IMR-90 (cell line): Measurements from ENCODE around the gene EIF2S1. TPM values are rescaled to one million over a fixed set of nuclear protein-coding genes. Genes with fewer than 3 reads are reported as not detected.
"Not testable (repeated sequence)": the region's sequence is repeated elsewhere in the genome, so short reads cannot be mapped to it uniquely, and the experiment has no call there.

Experiments
- ATAC-seq: fragments of 200-7000 bp; cut with Tn5 transposase; 2 replicates; pipeline ENCODE4 v1.9.1; 2020; ENCODE audit warnings: low read depth, mild to moderate bottlenecking, moderate library complexity
- BruUV-seq: library from RNA; stranded (reverse); fragments of 400-500 nt; replicated peaks from 2 replicates; lab custom pipeline; 2021; lab: Mats Ljungman, UMichigan
- CTCF ChIA-PET: fragments of 300-600 bp; formaldehyde crosslinking; extraction: SDS; loops from one replicate; lab custom pipeline; 2021; ENCODE audit warnings: antibody characterized with exemption; lab: Yijun Ruan, JAX
- POLR2A ChIA-PET: fragments of 300-600 bp; sonication (Branson Sonifier 250); formaldehyde crosslinking; loops from one replicate; lab custom pipeline; 2022; ENCODE audit warnings: antibody characterized with exemption; ENCODE audit not compliant: unreplicated experiment; lab: Charles Lee
- DNase-seq: peaks from one replicate; pipeline ENCODE4 v3.0.0; 2013
- H2AFZ ChIP-seq: replicated peaks from 2 replicates; pipeline ENCODE3; 2013; ENCODE audit warnings: low read length, mild to moderate bottlenecking; ENCODE audit not compliant: poor library complexity
- H2AK5ac ChIP-seq: 2 replicates; pipeline ENCODE4 v1.6.1; 2013; ENCODE audit warnings: low read depth, low read length, inconsistent platforms
- H2AK9ac ChIP-seq: replicated peaks from 2 replicates; pipeline ENCODE3; 2013; ENCODE audit warnings: mild to moderate bottlenecking, low read depth, low read length, moderate library complexity; ENCODE audit not compliant: poor library complexity
- H2BK120ac ChIP-seq: 2 replicates; pipeline ENCODE4 v1.6.1; 2013; ENCODE audit warnings: low read depth, low read length, inconsistent platforms
- H2BK15ac ChIP-seq: 3 replicates; pipeline ENCODE4 v1.6.1; 2013; ENCODE audit warnings: low read depth, low read length, inconsistent platforms
- H2BK20ac ChIP-seq: 2 replicates; pipeline ENCODE4 v1.6.1; 2013; ENCODE audit warnings: low read depth, mild to moderate bottlenecking, inconsistent platforms, low read length, moderate library complexity
- H2BK5ac ChIP-seq: 2 replicates; pipeline ENCODE4 v1.6.1; 2013; ENCODE audit warnings: mild to moderate bottlenecking, low read depth, low read length, inconsistent platforms; ENCODE audit not compliant: poor library complexity, severe bottlenecking
- H3K14ac ChIP-seq: replicated peaks from 2 replicates; pipeline ENCODE4 v1.6.1; 2013; ENCODE audit warnings: low read depth, low read length, inconsistent platforms
- H3K18ac ChIP-seq: 2 replicates; pipeline ENCODE4 v1.6.1; 2013; ENCODE audit warnings: low read depth, low read length, control low read depth
- H3K23ac ChIP-seq: 2 replicates; pipeline ENCODE4 v1.6.1; 2013; ENCODE audit warnings: low read depth, low read length, inconsistent platforms
- H3K27ac ChIP-seq: 2 replicates; pipeline ENCODE4 v1.5.1; 2013; ENCODE audit warnings: mild to moderate bottlenecking, control low read depth, low read length; ENCODE audit not compliant: insufficient read depth
- H3K27me3 ChIP-seq: 2 replicates; pipeline ENCODE4 v1.6.1; 2013; ENCODE audit warnings: low read length; ENCODE audit not compliant: control insufficient read depth, insufficient read depth
- H3K36me3 ChIP-seq: 2 replicates; pipeline ENCODE4 v1.6.1; 2013; ENCODE audit warnings: low read length, mixed read lengths; ENCODE audit not compliant: control insufficient read depth, insufficient read depth
- H3K4ac ChIP-seq: 2 replicates; pipeline ENCODE4 v1.6.1; 2013; ENCODE audit warnings: low read depth, low read length, inconsistent platforms
- H3K4me1 ChIP-seq: 2 replicates; pipeline ENCODE4 v1.6.1; 2013; ENCODE audit warnings: low read length, mixed read lengths; ENCODE audit not compliant: control insufficient read depth, insufficient read depth
- H3K4me2 ChIP-seq: 2 replicates; pipeline ENCODE4 v1.6.1; 2013; ENCODE audit warnings: low read depth, mild to moderate bottlenecking, control low read depth, low read length, moderate library complexity
- H3K4me3 ChIP-seq: 2 replicates; pipeline ENCODE4 v1.5.1; 2013; ENCODE audit warnings: low read depth, mild to moderate bottlenecking, control low read depth, low read length, moderate library complexity; ENCODE audit not compliant: insufficient read depth
- H3K56ac ChIP-seq: 2 replicates; pipeline ENCODE4 v1.6.1; 2013; ENCODE audit warnings: low read length, inconsistent platforms; ENCODE audit not compliant: insufficient read depth; ENCODE audit errors: extremely low read depth
- H3K79me1 ChIP-seq, 2 experiments: 2 replicates each; pipeline ENCODE4 v1.6.1; 2013; ENCODE audit warnings: low read length in 2 of 2, inconsistent platforms in 1 of 2, low read depth in 1 of 2
- H3K9ac ChIP-seq: 2 replicates; pipeline ENCODE4 v1.6.1; 2013; ENCODE audit warnings: low read depth, low read length, control low read depth
- H3K9me1 ChIP-seq: 2 replicates; pipeline ENCODE4 v1.6.1; 2013; ENCODE audit warnings: low read length, inconsistent platforms; ENCODE audit not compliant: insufficient read depth
- H3K9me3 ChIP-seq: 2 replicates; pipeline ENCODE4 v1.6.1; 2013; ENCODE audit warnings: low read length; ENCODE audit not compliant: control insufficient read depth, insufficient read depth
- H4K20me1 ChIP-seq: 2 replicates; pipeline ENCODE4 v1.6.1; 2013; ENCODE audit warnings: low read length, inconsistent platforms; ENCODE audit not compliant: insufficient read depth
- H4K5ac ChIP-seq: 2 replicates; pipeline ENCODE4 v1.6.1; 2013; ENCODE audit warnings: mild to moderate bottlenecking, low read depth, low read length, control low read depth
- H4K8ac ChIP-seq, 2 experiments: 2 replicates each; pipeline ENCODE4 v1.6.1; 2013; ENCODE audit warnings: low read depth in 2 of 2, low read length in 2 of 2, control low read depth in 1 of 2, inconsistent platforms in 1 of 2
- H4K91ac ChIP-seq: 2 replicates; pipeline ENCODE4 v1.6.1; 2013; ENCODE audit warnings: low read depth, low read length, inconsistent platforms; ENCODE audit not compliant: insufficient read depth
- CTCF ChIP-seq: conservative IDR thresholded peaks from 2 replicates; pipeline ENCODE4 v1.5.1; 2012; ENCODE audit warnings: mild to moderate bottlenecking, low read depth, low read length, improper control_type of control experiment
- FOS ChIP-seq: fragments of 150-350 bp; IDR thresholded peaks from 2 replicates; pipeline ENCODE4 v1.6.1; 2016; ENCODE audit warnings: low read depth, low read length
- RAD21 ChIP-seq: IDR thresholded peaks from 2 replicates; pipeline ENCODE4 v1.6.1; 2012; ENCODE audit warnings: low read length, improper control_type of control experiment
- WGBS, 2 experiments: methylation state at CpG; one replicate each; pipeline versions ENCODE4 v1.1.5 to v1.1.7; 2013; ENCODE audit warnings: missing lambda C conversion rate in 2 of 2; ENCODE audit not compliant: insufficient read length in 1 of 2; ENCODE audit errors: extremely low coverage in 2 of 2; 5-methylcytosine and 5-hydroxymethylcytosine counted together
- dilution Hi-C: fragments of 300-500 bp; cut with HindIII; formaldehyde crosslinking; loops from one replicate; pipeline ENCODE4 v1.14.3; 2018; ENCODE audit warnings: low sequenced_read_pairs; ENCODE audit not compliant: unreplicated experiment
- in situ Hi-C: fragments of 300-500 bp; cut with MboI; formaldehyde crosslinking; loops from 3 replicates; pipeline ENCODE4 v1.14.3; 2019; ENCODE audit warnings: low sequenced_read_pairs, inconsistent platforms, mixed read lengths
- intact Hi-C: fragments of 100-400 bp; cut with micrococcal nuclease; formaldehyde crosslinking; loops from 2 replicates; pipeline ENCODE4 v1.10.0; 2022
- polyA plus RNA-seq, 3 experiments: library from polyadenylated mRNA; depleted of rRNA; stranded (reverse); fragments of >200 nt; gene quantifications; 2 replicates each; pipeline ENCODE4 v1.2.3, GENCODE V29; 2012; ENCODE audit warnings: low replicate concordance in 1 of 3
- total RNA-seq: library from RNA; depleted of rRNA; stranded (reverse); fragments of >200 nt; gene quantifications from 2 replicates; pipeline ENCODE4 v1.2.3, GENCODE V29; 2012

The EIF2S1 gene
- total and polyA plus RNA-seq, 2 of the 4 experiments (the other 2 are of a cell fraction) = 57.9 to 125 TPM

- Histone ChIP-seq H2AK9ac (no peak overlapping the region), H3K4me1 (peaks cover 5% of the 10 kb centered on the region; the same call in 1 of the 2 replicates), H3K14ac (no peak overlapping the region), H4K20me1 (no peaks in the 10 kb centered on the region), H4K91ac (no peak overlapping the region), H3K9me3 (no peaks in the 10 kb centered on the region), H3K27ac (no peak overlapping the region), H2BK120ac (no peak overlapping the region), H2AFZ (no peak overlapping the region), H4K5ac (no peak overlapping the region), H2BK5ac (no peak overlapping the region), H3K4ac (no peak overlapping the region), H3K27me3 (no peaks in the 10 kb centered on the region), H2AK5ac (no peak overlapping the region), H2BK20ac (no peak overlapping the region), H3K36me3 (peaks cover 33% of the 10 kb centered on the region), H3K4me3 (no peak overlapping the region), H2BK15ac (no peak overlapping the region), H3K23ac (no peak overlapping the region), H4K8ac (no peak overlapping the region), H3K56ac (no peak overlapping the region), H3K9ac (no peak overlapping the region), H3K18ac (no peak overlapping the region), H3K4me2 (no peak overlapping the region), H3K9me1 (no peaks in the 10 kb centered on the region), H3K79me1 (peaks cover 5 to 17% of the 10 kb centered on the region in 2 experiments; a peak in 3 of 4 replicates)
- DNase-seq (peak; percentile 27), ATAC-seq (no peak)
- WGBS, 2 experiments = no CpG with 5 or more reads among the region's 2 CpGs
- CTCF ChIA-PET = no interaction called here
- no TSS peak for BruUV-seq
- TF ChIP-seq CTCF = peak; percentile 39
- peak; percentile 9; the same call in 1 of the 2 replicates for TF ChIP-seq RAD21
- no peak for TF ChIP-seq FOS
- in situ Hi-C loops = no loop called here
- POLR2A ChIA-PET = no interaction called here
- intact Hi-C loops = loop anchor here (5.0 kb wide), 1 partner anchor 168 kb away; no protein-coding TSS in a partner anchor
- dilution Hi-C loops = no loop called here
Observed at GRCh38 chr14:67335781-67336180, 24.3 kb upstream of the EIF2S1 start.

GRCh38 chr14:67341231-67341630 lies 18.9 kb upstream of the EIF2S1 start:
- CTCF ChIA-PET, H3K18ac ChIP-seq, H3K27me3 ChIP-seq, H3K4me3 ChIP-seq, H2BK5ac ChIP-seq, in situ Hi-C loops, intact Hi-C loops, DNase-seq, H2BK20ac ChIP-seq, H3K4me1 ChIP-seq, dilution Hi-C loops, ATAC-seq, H3K14ac ChIP-seq, H4K91ac ChIP-seq, H3K4ac ChIP-seq, H4K20me1 ChIP-seq, H3K23ac ChIP-seq, H3K9me3 ChIP-seq, H2BK120ac ChIP-seq, BruUV-seq, H3K56ac ChIP-seq, H4K5ac ChIP-seq, H3K9ac ChIP-seq, H3K4me2 ChIP-seq, POLR2A ChIA-PET, H2AK9ac ChIP-seq, H2BK15ac ChIP-seq, H2AK5ac ChIP-seq, H2AFZ ChIP-seq, H3K9me1 ChIP-seq, H4K8ac ChIP-seq, H3K27ac ChIP-seq: not testable (repeated sequence)
- Histone ChIP-seq H3K36me3 (peaks cover 34% of the 10 kb centered on the region), H3K79me1 (peaks cover 5 to 12% of the 10 kb centered on the region in 2 experiments; a peak in 3 of 4 replicates)
- no CpG with 5 or more reads among the region's 31 CpGs for WGBS, 2 experiments
